Mesendoderm (in vitro differentiated cells): ENCODE results near the gene PCSK5.

Experiments used
- DNase-seq: peaks from one replicate; pipeline ENCODE4 v3.0.0; 2013
- H2AK5ac ChIP-seq: 2 replicates; pipeline ENCODE4 v1.6.1; 2013; ENCODE audit warnings: low read length, inconsistent platforms
- H2BK120ac ChIP-seq: 2 replicates; pipeline ENCODE4 v1.6.1; 2013; ENCODE audit warnings: low read depth, mild to moderate bottlenecking, low read length, moderate library complexity, mixed read lengths
- H2BK15ac ChIP-seq: replicated peaks from 2 replicates; pipeline ENCODE4 v1.6.1; 2013; ENCODE audit warnings: low read depth, mild to moderate bottlenecking, moderate library complexity
- H2BK5ac ChIP-seq: 2 replicates; pipeline ENCODE4 v1.6.1; 2013; ENCODE audit warnings: low read length, inconsistent platforms
- H3K18ac ChIP-seq: 2 replicates; pipeline ENCODE4 v1.6.1; 2013; ENCODE audit warnings: mild to moderate bottlenecking, low read length, mixed read lengths
- H3K23ac ChIP-seq: one replicate; pipeline ENCODE4 v1.6.1; 2013; ENCODE audit warnings: low read length
- H3K27ac ChIP-seq: 2 replicates; pipeline ENCODE4 v1.5.1; 2013; ENCODE audit warnings: low read depth, mild to moderate bottlenecking, inconsistent platforms, low read length, moderate library complexity
- H3K27me3 ChIP-seq: 2 replicates; pipeline ENCODE4 v1.6.1; 2013; ENCODE audit warnings: low read length, control low read depth, mild to moderate bottlenecking, inconsistent platforms; ENCODE audit not compliant: insufficient read depth, poor library complexity
- H3K36me3 ChIP-seq: 2 replicates; pipeline ENCODE4 v1.6.1; 2013; ENCODE audit warnings: low read length, inconsistent platforms; ENCODE audit not compliant: control insufficient read depth, insufficient read depth
- H3K4ac ChIP-seq: one replicate; pipeline ENCODE4 v1.6.1; 2013; ENCODE audit warnings: low read depth, mild to moderate bottlenecking, low read length, moderate library complexity
- H3K4me1 ChIP-seq: 2 replicates; pipeline ENCODE4 v1.6.1; 2013; ENCODE audit warnings: low read depth, low read length, inconsistent platforms; ENCODE audit not compliant: control insufficient read depth
- H3K4me2 ChIP-seq: 2 replicates; pipeline ENCODE4 v1.6.1; 2013; ENCODE audit warnings: low read length
- H3K4me3 ChIP-seq: 2 replicates; pipeline ENCODE4 v1.5.1; 2013; ENCODE audit warnings: mild to moderate bottlenecking, low read length
- H3K56ac ChIP-seq: one replicate; pipeline ENCODE4 v1.6.1; 2013; ENCODE audit warnings: low read length
- H3K79me1 ChIP-seq: 2 replicates; pipeline ENCODE4 v1.6.1; 2013; ENCODE audit warnings: low read length, inconsistent platforms
- H3K79me2 ChIP-seq: 2 replicates; pipeline ENCODE4 v1.6.1; 2013; ENCODE audit warnings: mild to moderate bottlenecking, low read length; ENCODE audit not compliant: control insufficient read depth, insufficient read depth
- H3K9ac ChIP-seq: 2 replicates; pipeline ENCODE4 v1.6.1; 2013; ENCODE audit warnings: low read length, inconsistent platforms
- H4K5ac ChIP-seq: one replicate; pipeline ENCODE4 v1.6.1; 2013; ENCODE audit warnings: low read length
- H4K8ac ChIP-seq: one replicate; pipeline ENCODE4 v1.6.1; 2013; ENCODE audit warnings: low read depth, mild to moderate bottlenecking, control low read depth, low read length, moderate library complexity
- WGBS: extraction: QIAGEN DNeasy Blood & Tissue Kit; methylation state at CpG from one replicate; pipeline ENCODE4 v1.1.7; 2013; ENCODE audit warnings: low lambda C conversion rate, missing lambda C conversion rate; ENCODE audit not compliant: insufficient coverage; ENCODE audit errors: extremely low coverage; 5-methylcytosine and 5-hydroxymethylcytosine counted together

The PCSK5 gene

DNA sequence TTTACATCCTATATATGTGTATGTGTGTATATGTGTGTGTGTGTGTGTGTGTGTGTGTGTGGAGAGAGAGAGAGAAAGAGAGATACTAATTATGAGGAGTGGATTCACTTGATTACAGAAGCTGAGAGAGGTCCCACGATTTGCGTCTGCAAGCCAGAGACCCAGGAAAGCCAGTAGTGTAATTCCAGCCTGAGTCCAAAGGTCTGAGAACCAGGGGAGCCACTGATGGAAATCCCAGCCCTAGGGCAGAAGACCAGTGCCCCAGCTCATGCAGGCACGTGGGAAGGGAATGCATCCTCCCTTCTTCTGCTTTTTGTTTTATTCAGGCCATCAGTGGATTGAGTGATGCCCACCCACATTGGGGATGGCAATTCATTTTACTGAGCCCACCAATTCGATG lies 74.8 kb downstream of the PCSK5 start:
- Histone ChIP-seq H3K36me3 (no peaks in the 10 kb centered on the region), H2BK15ac (no peak overlapping the region), H3K9ac (no peak overlapping the region), H3K23ac (no peak overlapping the region), H3K4ac (no peak overlapping the region), H3K18ac (no peak overlapping the region), H3K79me1 (no peaks in the 10 kb centered on the region), H4K5ac (no peak overlapping the region), H2BK5ac (no peak overlapping the region), H3K79me2 (no peaks in the 10 kb centered on the region), H2BK120ac (no peak overlapping the region), H2AK5ac (no peak overlapping the region), H4K8ac (no peak overlapping the region), H3K56ac (no peak overlapping the region), H3K27me3 (no peaks in the 10 kb centered on the region), H3K27ac (no peak overlapping the region), H3K4me1 (no peaks in the 10 kb centered on the region), H3K4me2 (no peak overlapping the region), H3K4me3 (no peak overlapping the region)
- no CpG with 5 or more reads among the region's 4 CpGs for WGBS
- no peak for DNase-seq

GRCh38 chr9:75967556-75967955 lies 77.1 kb downstream of the PCSK5 start:
- H3K36me3 ChIP-seq = no peaks in the 10 kb centered on the region
- H3K56ac ChIP-seq = no peak overlapping the region
- no peak overlapping the region for H2BK15ac ChIP-seq
- no peaks in the 10 kb centered on the region for H3K79me2 ChIP-seq
- no peak overlapping the region for H2BK5ac ChIP-seq
- DNase-seq = no peak
- no peak overlapping the region for H2BK120ac ChIP-seq
- H3K27me3 ChIP-seq = no peaks in the 10 kb centered on the region
- H3K4me1 ChIP-seq = no peaks in the 10 kb centered on the region
- no peak overlapping the region for H3K27ac ChIP-seq
- H3K9ac ChIP-seq = no peak overlapping the region
- no CpG with 5 or more reads among the region's 7 CpGs for WGBS
- no peak overlapping the region for H3K4ac ChIP-seq
- no peak overlapping the region for H3K18ac ChIP-seq
- H2AK5ac ChIP-seq = no peak overlapping the region
- no peak overlapping the region for H3K4me2 ChIP-seq
- no peak overlapping the region for H3K4me3 ChIP-seq
- no peak overlapping the region for H3K23ac ChIP-seq
- H4K8ac ChIP-seq = no peak overlapping the region
- no peaks in the 10 kb centered on the region for H3K79me1 ChIP-seq
- H4K5ac ChIP-seq = no peak overlapping the region

- Histone ChIP-seq H2BK15ac (no peak overlapping the region), H2BK5ac (no peak overlapping the region), H4K5ac (no peak overlapping the region), H3K79me1 (no peaks in the 10 kb centered on the region), H2BK120ac (no peak overlapping the region), H3K36me3 (no peaks in the 10 kb centered on the region), H3K27ac (no peak overlapping the region), H3K4ac (no peak overlapping the region), H3K79me2 (no peaks in the 10 kb centered on the region), H3K23ac (no peak overlapping the region), H3K9ac (no peak overlapping the region), H3K27me3 (no peaks in the 10 kb centered on the region), H3K4me1 (peaks cover 2% of the 10 kb centered on the region), H3K4me3 (no peak overlapping the region), H3K56ac (no peak overlapping the region), H2AK5ac (no peak overlapping the region), H3K18ac (no peak overlapping the region), H3K4me2 (no peak overlapping the region), H4K8ac (no peak overlapping the region)
- DNase-seq = peak; percentile 25
- WGBS = no CpG with 5 or more reads among the region's 16 CpGs
Observed at GRCh38 chr9:75974016-75974766, 83.7 kb downstream of the PCSK5 start.

DNA sequence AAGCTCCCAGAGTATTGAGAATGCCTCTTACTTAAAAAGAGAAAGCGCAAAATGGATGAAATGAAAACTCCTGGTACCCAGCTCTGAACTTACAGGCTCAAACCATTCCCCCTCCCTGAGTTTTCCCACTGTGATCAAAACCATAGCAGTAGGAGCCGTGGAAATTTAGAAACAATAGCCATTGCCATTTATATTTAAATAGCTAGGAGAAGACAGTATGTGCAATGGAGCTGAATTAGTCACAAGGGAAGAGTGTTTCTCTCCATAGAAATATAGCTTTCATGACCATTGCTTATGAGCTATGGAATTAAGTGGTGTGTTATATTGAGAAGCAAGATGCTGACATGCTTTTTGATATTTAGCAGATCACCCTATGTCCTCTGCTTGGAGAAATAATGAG lies 84.6 kb downstream of the PCSK5 start:
- no peak overlapping the region for H2AK5ac ChIP-seq
- no peak overlapping the region for H3K4me2 ChIP-seq
- H3K27ac ChIP-seq = no peak overlapping the region
- no peaks in the 10 kb centered on the region for H3K27me3 ChIP-seq
- H3K4me3 ChIP-seq = no peak overlapping the region
- H3K4me1 ChIP-seq = peaks cover 2% of the 10 kb centered on the region
- H4K8ac ChIP-seq = no peak overlapping the region
- H3K79me2 ChIP-seq = no peaks in the 10 kb centered on the region
- no peak overlapping the region for H3K23ac ChIP-seq
- no peak overlapping the region for H3K18ac ChIP-seq
- H3K4ac ChIP-seq = no peak overlapping the region
- no peaks in the 10 kb centered on the region for H3K79me1 ChIP-seq
- no peaks in the 10 kb centered on the region for H3K36me3 ChIP-seq
- no peak overlapping the region for H4K5ac ChIP-seq
- H2BK15ac ChIP-seq = no peak overlapping the region
- no peak overlapping the region for H2BK120ac ChIP-seq
- no peak for DNase-seq
- no CpG with 5 or more reads among the region's 2 CpGs for WGBS
- no peak overlapping the region for H3K9ac ChIP-seq
- H3K56ac ChIP-seq = no peak overlapping the region
- H2BK5ac ChIP-seq = no peak overlapping the region

GRCh38 chr9:75976549-75976948 lies 86.1 kb downstream of the PCSK5 start:
- Histone ChIP-seq H3K23ac (no peak overlapping the region), H4K8ac (no peak overlapping the region), H3K79me1 (no peaks in the 10 kb centered on the region), H3K27me3 (no peaks in the 10 kb centered on the region), H2AK5ac (no peak overlapping the region), H3K4me2 (no peak overlapping the region), H3K4me1 (peaks cover 2% of the 10 kb centered on the region), H3K18ac (no peak overlapping the region), H2BK5ac (no peak overlapping the region), H3K56ac (no peak overlapping the region), H4K5ac (no peak overlapping the region), H3K4me3 (no peak overlapping the region), H3K9ac (no peak overlapping the region), H3K79me2 (no peaks in the 10 kb centered on the region), H3K4ac (no peak overlapping the region), H3K36me3 (no peaks in the 10 kb centered on the region), H2BK120ac (no peak overlapping the region), H2BK15ac (no peak overlapping the region), H3K27ac (no peak overlapping the region)
- no peak for DNase-seq

GRCh38 chr9:75979362-75979761 lies 88.9 kb downstream of the PCSK5 start:
- no peak overlapping the region for H2BK120ac ChIP-seq
- H2BK15ac ChIP-seq = no peak overlapping the region
- peak; percentile 72 for DNase-seq
- WGBS = no CpG with 5 or more reads among the region's 4 CpGs
- H4K5ac ChIP-seq = no peak overlapping the region
- no peak overlapping the region for H3K4ac ChIP-seq
- H2BK5ac ChIP-seq = no peak overlapping the region
- no peak overlapping the region for H3K9ac ChIP-seq
- no peak overlapping the region for H3K4me3 ChIP-seq
- no peak overlapping the region for H3K56ac ChIP-seq
- H4K8ac ChIP-seq = no peak overlapping the region
- H3K18ac ChIP-seq = no peak overlapping the region
- H3K4me1 ChIP-seq = no peaks in the 10 kb centered on the region
- H3K23ac ChIP-seq = no peak overlapping the region
- no peaks in the 10 kb centered on the region for H3K27me3 ChIP-seq
- no peaks in the 10 kb centered on the region for H3K79me2 ChIP-seq
- no peak overlapping the region for H3K4me2 ChIP-seq
- no peaks in the 10 kb centered on the region for H3K36me3 ChIP-seq
- H2AK5ac ChIP-seq = no peak overlapping the region
- H3K79me1 ChIP-seq = no peaks in the 10 kb centered on the region
- no peak overlapping the region for H3K27ac ChIP-seq
